Fibroblast of the aortic adventitia (primary cell): ENCODE data around the gene JOSD2. TPM values are rescaled to one million over a fixed set of nuclear protein-coding genes. Genes with fewer than 3 reads are reported as not detected.

Experiments used
- DNase-seq: peaks from one replicate; pipeline ENCODE4 v3.0.0-alpha.2; 2010; ENCODE audit warnings: low read depth
- H3K4me3 ChIP-seq: 2 replicates; pipeline ENCODE4 v1.5.1; 2011; ENCODE audit warnings: low read depth, mild to moderate bottlenecking, control low read depth, low read length, moderate library complexity
- total RNA-seq: library from RNA; depleted of rRNA; stranded (reverse); fragments of >200 nt; gene quantifications from 2 replicates; pipeline ENCODE4 v1.2.3, GENCODE V29; 2012; ENCODE audit warnings: low replicate concordance
- TF ChIP-seq, protein P1 (sequence below): IDR thresholded peaks from 2 replicates; pipeline ENCODE4 v1.5.1; 2011; ENCODE audit warnings: mild to moderate bottlenecking, low read length, control low read depth, inconsistent platforms; ENCODE audit not compliant: insufficient read depth

Gene JOSD2
- total RNA-seq, 1 donor: 26.7 TPM

DNA sequence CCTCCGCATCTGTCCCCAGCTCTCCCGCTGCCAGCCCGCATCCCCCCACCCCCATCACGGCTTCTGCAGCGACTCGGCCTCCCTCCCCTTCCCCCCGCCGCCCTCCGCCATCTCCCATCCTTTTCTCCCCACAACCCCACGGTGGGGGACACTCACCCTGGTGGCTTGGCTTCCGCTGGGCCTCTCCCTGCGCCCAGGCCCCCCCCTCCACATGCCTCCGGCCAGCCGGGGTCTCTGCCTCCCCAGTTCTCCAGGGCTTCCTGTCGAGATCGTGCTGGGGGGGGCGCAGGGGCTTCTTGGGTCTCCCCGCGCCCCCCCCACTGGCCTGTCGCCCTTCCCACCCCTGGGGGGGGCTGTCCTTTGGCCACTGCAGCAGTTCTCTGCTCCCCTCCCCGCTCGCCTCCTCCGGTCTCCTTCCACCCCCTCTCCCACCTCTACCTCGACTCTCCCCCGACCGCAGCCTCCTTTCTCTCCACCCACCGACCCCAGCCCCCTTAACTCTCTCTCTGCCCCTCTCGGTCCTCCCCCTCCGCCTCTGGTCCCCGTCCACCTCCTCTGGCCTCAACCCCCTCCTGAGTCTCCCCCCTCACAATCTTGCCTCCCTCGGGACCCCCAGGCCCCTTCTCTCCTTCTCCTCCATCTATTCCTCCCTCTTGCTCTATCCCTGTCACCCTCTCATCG is 40.2 kb upstream of the JOSD2 start:
- TF ChIP-seq, protein P1, sequence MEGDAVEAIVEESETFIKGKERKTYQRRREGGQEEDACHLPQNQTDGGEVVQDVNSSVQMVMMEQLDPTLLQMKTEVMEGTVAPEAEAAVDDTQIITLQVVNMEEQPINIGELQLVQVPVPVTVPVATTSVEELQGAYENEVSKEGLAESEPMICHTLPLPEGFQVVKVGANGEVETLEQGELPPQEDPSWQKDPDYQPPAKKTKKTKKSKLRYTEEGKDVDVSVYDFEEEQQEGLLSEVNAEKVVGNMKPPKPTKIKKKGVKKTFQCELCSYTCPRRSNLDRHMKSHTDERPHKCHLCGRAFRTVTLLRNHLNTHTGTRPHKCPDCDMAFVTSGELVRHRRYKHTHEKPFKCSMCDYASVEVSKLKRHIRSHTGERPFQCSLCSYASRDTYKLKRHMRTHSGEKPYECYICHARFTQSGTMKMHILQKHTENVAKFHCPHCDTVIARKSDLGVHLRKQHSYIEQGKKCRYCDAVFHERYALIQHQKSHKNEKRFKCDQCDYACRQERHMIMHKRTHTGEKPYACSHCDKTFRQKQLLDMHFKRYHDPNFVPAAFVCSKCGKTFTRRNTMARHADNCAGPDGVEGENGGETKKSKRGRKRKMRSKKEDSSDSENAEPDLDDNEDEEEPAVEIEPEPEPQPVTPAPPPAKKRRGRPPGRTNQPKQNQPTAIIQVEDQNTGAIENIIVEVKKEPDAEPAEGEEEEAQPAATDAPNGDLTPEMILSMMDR: no peak
- no peak for DNase-seq
- H3K4me3 ChIP-seq: no peak overlapping the region

DNA sequence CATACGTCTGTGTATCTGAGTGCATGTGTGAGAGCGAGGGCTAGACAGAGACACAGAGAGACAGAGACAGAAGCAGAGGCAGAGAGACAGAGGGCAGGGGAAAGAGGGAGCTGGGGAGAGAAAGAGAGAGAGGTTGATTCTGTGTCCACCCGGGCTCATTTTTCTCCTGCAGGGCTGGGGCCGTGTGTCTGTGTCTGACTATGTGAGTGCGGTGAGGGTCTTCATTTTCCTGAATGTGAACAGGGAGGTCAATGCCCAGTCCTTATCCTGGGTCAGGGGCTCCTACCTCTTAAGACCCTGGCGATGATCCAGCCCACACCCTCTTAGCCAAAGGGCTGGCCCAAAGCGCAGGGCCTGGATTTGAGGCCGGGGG is 39.6 kb upstream of the JOSD2 start:
- TF ChIP-seq, protein P1: no peak
- H3K4me3 ChIP-seq: no peak overlapping the region
- DNase-seq: no peak

DNA sequence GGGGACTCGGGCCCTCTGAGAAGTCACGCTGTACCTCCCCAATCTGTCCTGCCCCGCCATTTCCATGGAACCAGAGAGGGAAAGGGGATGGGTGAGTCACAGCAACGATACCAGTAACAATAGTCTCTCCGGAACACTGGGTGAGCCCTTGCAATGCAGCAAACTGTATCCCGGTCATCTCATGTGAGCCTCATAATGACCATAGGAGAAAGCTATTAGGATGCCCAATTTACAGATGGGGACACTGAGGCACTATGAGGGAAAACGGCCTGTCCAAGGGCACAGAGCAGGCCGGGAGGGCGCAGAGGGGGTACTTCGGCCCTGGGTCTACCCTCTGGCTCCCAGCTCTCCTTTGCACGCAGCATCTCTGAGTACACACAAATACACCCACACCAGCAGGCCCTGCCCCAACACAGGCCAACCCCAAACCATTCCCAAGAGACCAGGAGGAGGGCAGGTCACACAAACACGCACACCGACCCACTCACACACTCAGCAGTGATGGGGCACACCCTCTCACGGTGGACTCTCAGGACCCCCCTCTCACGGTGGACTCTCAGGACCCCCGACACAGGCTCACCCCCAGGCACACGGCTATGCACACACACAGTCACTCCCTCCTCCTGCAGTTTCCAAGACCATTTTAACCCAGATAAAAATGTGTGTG is 39.1 kb upstream of the JOSD2 start:
- no peak overlapping the region for H3K4me3 ChIP-seq
- DNase-seq: no peak
- TF ChIP-seq, protein P1: no peak

DNA sequence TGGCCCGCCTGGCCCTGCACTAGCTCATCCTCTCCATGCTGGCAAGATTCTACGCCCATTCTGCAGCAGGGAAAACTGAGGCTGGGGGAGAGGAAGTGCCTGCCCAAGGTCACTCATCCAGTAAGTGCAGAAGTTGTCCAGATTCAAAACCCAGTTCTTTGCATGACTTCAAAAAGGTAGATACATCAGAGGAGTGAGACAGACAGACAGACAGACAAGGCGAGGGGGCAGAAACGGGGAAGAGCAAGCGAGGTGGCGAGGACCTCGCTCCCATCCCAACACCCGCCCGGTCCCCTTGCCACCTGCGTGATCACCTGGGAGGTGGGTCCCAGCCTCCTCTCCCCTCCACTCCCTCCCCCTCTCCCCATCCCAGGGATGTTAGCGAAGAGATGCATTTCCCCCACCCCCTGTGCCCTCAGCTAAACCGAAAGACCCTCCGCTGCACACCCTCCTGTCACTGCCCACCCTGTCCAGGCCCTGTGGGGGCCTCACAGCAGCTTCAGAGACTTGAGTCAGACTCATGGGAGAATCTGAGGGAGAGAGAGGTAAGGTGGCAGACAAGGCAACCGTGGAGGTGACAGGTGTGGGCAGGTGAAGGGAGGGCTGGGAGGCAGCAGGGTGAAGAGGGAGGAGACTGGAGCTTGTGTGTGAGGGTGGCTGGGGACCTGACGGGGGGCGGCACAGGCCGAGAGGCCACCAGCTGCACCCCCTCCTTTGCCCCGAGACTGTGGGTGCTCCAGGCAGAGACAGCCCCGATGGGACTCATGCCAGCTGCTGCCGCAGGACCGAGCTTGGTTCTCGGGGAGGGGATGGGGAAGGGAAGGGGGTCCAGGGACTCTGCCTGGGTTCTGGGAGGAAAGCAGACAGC is 38.3 kb upstream of the JOSD2 start:
- no peak overlapping the region for H3K4me3 ChIP-seq
- TF ChIP-seq, protein P1: no peak
- DNase-seq: no peak

DNA sequence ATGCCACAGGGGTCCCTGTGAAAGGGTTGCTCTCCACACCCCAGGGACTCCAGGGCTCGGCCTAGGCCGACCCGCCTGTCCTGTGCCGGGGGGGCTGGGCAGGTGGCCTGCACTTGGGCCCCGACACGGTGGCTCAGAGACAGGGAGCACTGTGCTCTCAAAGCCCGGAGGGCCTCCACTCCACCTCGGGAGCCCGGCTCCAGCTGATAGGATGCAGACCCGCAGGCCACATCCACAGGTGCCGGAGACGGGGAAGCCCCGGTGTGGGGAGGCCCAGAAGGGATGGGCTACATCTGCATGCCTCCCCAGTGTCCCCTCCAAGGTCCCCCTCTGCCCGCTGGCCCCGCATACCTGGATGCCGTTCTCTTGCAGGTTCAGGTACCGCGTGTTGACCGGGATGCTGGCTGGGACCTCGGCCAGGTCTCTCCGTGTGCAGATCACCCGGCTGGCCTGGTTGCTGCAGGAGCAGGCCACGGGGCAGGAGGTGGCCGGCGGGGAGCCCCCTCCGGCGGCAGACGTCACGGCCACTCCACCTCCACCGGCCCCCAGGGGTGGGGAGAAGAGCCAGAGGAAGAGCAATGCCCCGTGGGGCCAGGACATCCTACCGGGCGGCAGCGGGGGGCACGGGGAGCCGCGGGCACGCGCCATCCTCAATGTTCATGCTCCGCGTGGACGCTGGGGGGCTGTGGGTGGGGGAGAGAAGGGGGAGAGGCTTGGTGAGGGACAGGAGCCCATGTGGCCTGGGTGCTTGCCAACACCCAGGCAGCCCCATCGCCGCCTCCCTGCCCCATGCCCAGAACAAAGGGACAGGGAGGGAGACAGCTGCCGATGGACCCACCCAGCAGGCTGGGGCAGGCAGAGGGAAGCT is 37.4 kb upstream of the JOSD2 start:
- H3K4me3 ChIP-seq: no peak overlapping the region
- TF ChIP-seq, protein P1: no peak
- no peak for DNase-seq

DNA sequence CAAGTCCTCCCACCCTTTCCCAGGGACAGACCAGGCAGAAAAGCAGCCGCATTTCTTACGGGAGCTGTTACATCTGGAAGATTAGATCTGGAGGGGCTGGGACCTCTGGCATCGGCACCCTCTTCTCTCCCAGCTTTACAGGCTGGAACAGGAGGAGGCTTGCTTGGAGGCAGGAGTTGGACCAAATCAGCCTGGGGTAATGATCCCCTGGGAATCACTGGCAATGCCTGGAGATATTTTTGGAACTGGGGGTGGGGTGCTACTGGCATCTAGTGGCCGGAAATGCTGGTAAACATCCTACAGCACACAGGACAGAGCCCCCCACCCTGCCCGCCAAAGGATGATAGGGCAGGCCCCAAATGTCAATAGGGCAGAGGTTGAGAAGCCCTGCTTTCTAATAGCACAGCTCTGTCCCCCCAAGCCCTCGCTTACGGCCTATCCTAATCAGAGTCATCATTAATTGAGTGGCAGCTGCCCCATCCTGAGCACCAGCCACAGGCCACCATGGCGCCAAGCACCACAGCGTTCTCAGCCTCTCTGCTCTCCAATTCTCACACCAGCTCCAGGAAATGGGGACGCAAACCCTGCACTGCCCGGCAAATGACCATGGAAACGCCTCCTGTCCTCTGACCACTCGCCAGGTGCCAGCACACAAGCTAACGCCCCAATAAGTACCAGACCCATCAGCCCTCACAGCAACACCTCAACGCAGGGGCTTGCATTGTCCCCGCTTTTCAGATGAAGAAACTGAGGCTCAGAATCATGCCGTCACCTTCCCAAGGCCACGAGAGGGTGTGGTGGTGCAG is 36.6 kb upstream of the JOSD2 start:
- TF ChIP-seq, protein P1: no peak
- DNase-seq: no peak
- no peak overlapping the region for H3K4me3 ChIP-seq
